HUES48 (cell line): ENCODE measurements around the gene NBPF3.
"Not testable (repeated sequence)": the region's sequence is repeated elsewhere in the genome, so short reads cannot be mapped to it uniquely, and the experiment has no call there.

Experiments used
- H3K27ac ChIP-seq: one replicate; pipeline ENCODE4 v1.7.0; 2013; ENCODE audit warnings: low read depth, low read length, inconsistent platforms
- H3K27me3 ChIP-seq: 2 replicates; pipeline ENCODE4 v1.6.1; 2013; ENCODE audit warnings: mild to moderate bottlenecking, low read length; ENCODE audit not compliant: control insufficient read depth, insufficient read depth
- H3K36me3 ChIP-seq: 2 replicates; pipeline ENCODE4 v1.6.1; 2013; ENCODE audit warnings: low read length; ENCODE audit not compliant: control insufficient read depth, insufficient read depth
- H3K4me1 ChIP-seq: 2 replicates; pipeline ENCODE4 v1.6.1; 2013; ENCODE audit warnings: mild to moderate bottlenecking, low read length; ENCODE audit not compliant: control insufficient read depth, insufficient read depth
- H3K4me3 ChIP-seq: 2 replicates; pipeline ENCODE4 v1.5.1; 2013; ENCODE audit warnings: mild to moderate bottlenecking, low read depth, low read length
- H3K9ac ChIP-seq: 2 replicates; pipeline ENCODE4 v1.6.1; 2013; ENCODE audit warnings: mild to moderate bottlenecking, low read depth, low read length, moderate library complexity
- H3K9me3 ChIP-seq: 2 replicates; pipeline ENCODE4 v1.6.1; 2013; ENCODE audit warnings: low read length; ENCODE audit not compliant: control insufficient read depth, insufficient read depth

Gene NBPF3

GRCh38 chr1:21467946-21468345 lies 28.0 kb downstream of the NBPF3 start:
- not testable (repeated sequence) for H3K27me3 ChIP-seq, H3K9me3 ChIP-seq, H3K9ac ChIP-seq, H3K4me1 ChIP-seq, H3K36me3 ChIP-seq
- H3K4me3 ChIP-seq: peak overlapping the region; percentile 36; the same call in 1 of the 2 replicates
- peak overlapping the region; percentile 26 for H3K27ac ChIP-seq

DNA sequence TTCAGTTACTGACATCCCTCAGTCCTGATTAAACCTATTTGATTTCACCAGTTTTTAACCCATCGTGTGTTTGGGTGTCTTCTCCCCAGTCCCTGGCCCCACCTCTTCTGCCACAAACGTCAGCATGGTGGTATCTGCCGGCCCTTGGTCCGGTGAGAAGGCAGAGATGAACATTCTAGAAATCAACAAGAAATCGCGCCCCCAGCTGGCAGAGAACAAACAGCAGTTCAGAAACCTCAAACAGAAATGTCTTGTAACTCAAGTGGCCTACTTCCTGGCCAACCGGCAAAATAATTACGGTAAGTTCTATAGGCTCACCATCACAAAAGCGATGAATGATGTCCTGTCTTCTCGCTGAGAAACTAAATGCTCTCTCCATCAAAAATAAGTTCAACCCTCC lies 28.7 kb downstream of the NBPF3 start:
- no peak overlapping the region for H3K4me3 ChIP-seq
- H3K9ac ChIP-seq: no peak overlapping the region
- no peaks in the 10 kb centered on the region for H3K36me3 ChIP-seq
- peak overlapping the region; percentile 26 for H3K27ac ChIP-seq
- H3K9me3 ChIP-seq: no peaks in the 10 kb centered on the region
- peaks cover 9% of the 10 kb centered on the region for H3K4me1 ChIP-seq
- H3K27me3 ChIP-seq: no peaks in the 10 kb centered on the region

GRCh38 chr1:21469581-21469980 lies 29.6 kb downstream of the NBPF3 start:
- Histone ChIP-seq H3K36me3 (no peaks in the 10 kb centered on the region), H3K9me3 (no peaks in the 10 kb centered on the region), H3K9ac (no peak overlapping the region), H3K27ac (no peak overlapping the region), H3K4me3 (no peak overlapping the region), H3K27me3 (no peaks in the 10 kb centered on the region), H3K4me1 (peaks cover 9% of the 10 kb centered on the region)

- Histone ChIP-seq H3K4me1 (peaks cover 9% of the 10 kb centered on the region), H3K9me3 (no peaks in the 10 kb centered on the region), H3K9ac (no peak overlapping the region), H3K27me3 (no peaks in the 10 kb centered on the region), H3K27ac (no peak overlapping the region), H3K36me3 (no peaks in the 10 kb centered on the region), H3K4me3 (no peak overlapping the region)
Observed at GRCh38 chr1:21472861-21473260, 32.9 kb downstream of the NBPF3 start.

GRCh38 chr1:21478356-21478755 lies 38.4 kb downstream of the NBPF3 start:
- Histone ChIP-seq H3K9ac (no peak overlapping the region), H3K4me3 (no peak overlapping the region), H3K36me3 (peaks cover 2% of the 10 kb centered on the region; the same call in 1 of the 2 replicates), H3K27me3 (no peaks in the 10 kb centered on the region), H3K27ac (no peak overlapping the region), H3K9me3 (no peaks in the 10 kb centered on the region), H3K4me1 (no peaks in the 10 kb centered on the region)

DNA sequence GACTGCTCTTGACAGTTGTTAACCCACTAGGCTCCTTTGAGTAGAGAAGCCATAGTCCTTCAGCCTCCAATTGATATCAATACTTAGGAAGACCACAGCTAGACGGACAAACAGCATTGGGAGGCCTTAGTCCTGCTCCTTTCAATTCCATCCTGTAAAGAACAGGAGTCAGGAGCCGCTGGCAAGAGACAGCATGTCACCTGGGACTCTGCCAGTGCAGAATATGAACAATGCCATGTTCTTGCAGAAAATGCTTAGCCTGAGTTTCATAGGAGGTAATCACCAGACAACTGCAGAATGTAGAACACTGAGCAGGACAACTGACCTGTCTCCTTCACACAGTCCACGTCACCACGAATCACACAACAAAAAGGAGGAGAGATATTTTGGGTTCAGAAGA lies 43.9 kb downstream of the NBPF3 start:
- H3K4me1 ChIP-seq, H3K9ac ChIP-seq, H3K27me3 ChIP-seq, H3K4me3 ChIP-seq, H3K36me3 ChIP-seq, H3K27ac ChIP-seq, H3K9me3 ChIP-seq: not testable (repeated sequence)

DNA sequence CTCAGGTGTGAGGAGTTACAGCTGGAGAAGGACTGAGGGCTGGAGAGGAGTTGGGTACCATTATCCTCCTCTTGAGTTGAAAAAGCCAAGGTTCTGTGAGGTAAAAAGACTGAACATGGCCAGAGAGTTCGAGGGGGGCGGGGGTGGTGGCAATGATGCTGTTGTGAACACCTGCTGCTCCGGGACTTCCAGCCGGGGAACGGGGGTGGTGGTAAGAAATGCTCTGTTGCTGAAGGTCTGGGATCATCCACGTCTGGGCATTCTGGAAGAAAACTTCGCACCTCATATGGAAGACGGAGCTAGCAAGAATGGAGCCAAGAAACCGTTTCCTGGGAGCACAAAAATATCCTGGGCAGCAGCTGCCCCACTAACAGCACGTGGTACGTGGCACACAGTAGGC lies 49.2 kb downstream of the NBPF3 start:
- Histone ChIP-seq H3K4me3 (no peak overlapping the region), H3K36me3 (no peaks in the 10 kb centered on the region), H3K27ac (no peak overlapping the region), H3K27me3 (no peaks in the 10 kb centered on the region), H3K9me3 (peaks cover 12% of the 10 kb centered on the region), H3K4me1 (peaks cover 6% of the 10 kb centered on the region; the same call in 1 of the 2 replicates), H3K9ac (no peak overlapping the region)

GRCh38 chr1:21490774-21491487 lies 51.0 kb downstream of the NBPF3 start:
- Histone ChIP-seq H3K4me1 (peaks cover 6% of the 10 kb centered on the region; the same call in 1 of the 2 replicates), H3K9me3 (peaks cover 12% of the 10 kb centered on the region), H3K9ac (no peak overlapping the region), H3K27me3 (no peaks in the 10 kb centered on the region), H3K27ac (no peak overlapping the region), H3K36me3 (no peaks in the 10 kb centered on the region), H3K4me3 (no peak overlapping the region)

- H3K4me1 ChIP-seq: peaks cover 6% of the 10 kb centered on the region; the same call in 1 of the 2 replicates
- H3K27me3 ChIP-seq: no peaks in the 10 kb centered on the region
- no peak overlapping the region for H3K9ac ChIP-seq
- no peaks in the 10 kb centered on the region for H3K36me3 ChIP-seq
- H3K27ac ChIP-seq: peak overlapping the region; percentile 52
- no peak overlapping the region for H3K4me3 ChIP-seq
- H3K9me3 ChIP-seq: peaks cover 12% of the 10 kb centered on the region
Observed at GRCh38 chr1:21491488-21492355, 51.8 kb downstream of the NBPF3 start.

DNA sequence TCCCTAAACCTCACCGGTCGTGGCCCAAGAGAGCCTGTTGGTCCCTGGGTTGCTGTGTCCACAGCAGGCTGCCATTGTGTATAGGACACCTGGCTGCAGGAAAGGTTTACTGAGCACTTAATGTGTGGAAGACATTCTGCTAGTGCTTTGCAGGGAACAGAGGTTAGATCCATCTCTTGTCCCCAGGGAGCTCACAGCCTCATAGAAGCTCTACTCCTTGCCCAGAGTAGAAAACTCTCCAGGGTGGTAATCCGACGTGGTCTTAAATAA lies 52.4 kb downstream of the NBPF3 start:
- no peaks in the 10 kb centered on the region for H3K27me3 ChIP-seq
- peak overlapping the region; percentile 52 for H3K27ac ChIP-seq
- H3K36me3 ChIP-seq: no peaks in the 10 kb centered on the region
- H3K4me1 ChIP-seq: peaks cover 6% of the 10 kb centered on the region; the same call in 1 of the 2 replicates
- H3K9me3 ChIP-seq: peaks cover 12% of the 10 kb centered on the region
- H3K9ac ChIP-seq: no peak overlapping the region
- no peak overlapping the region for H3K4me3 ChIP-seq

DNA sequence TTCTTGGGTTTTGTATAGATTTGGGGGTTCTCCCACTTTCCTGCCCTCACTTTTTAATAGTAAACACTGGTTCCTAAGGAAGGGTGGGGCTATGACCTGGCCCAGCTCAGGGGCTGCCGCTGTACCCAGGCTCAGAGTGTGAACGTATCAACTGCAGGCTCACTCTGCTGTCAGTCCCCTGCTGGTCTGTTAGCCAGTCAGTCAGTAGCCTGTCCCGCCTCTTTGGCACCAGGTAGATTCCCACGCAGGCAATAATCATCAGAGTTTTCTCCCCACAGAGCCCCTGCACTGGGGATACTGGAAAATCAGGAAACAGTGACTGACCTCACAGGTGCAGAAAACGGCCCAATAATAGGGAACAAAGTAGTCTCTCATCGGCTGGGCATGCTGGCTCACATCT lies 54.3 kb downstream of the NBPF3 start:
- H3K9ac ChIP-seq: no peak overlapping the region
- H3K27ac ChIP-seq: no peak overlapping the region
- no peak overlapping the region for H3K4me3 ChIP-seq
- H3K27me3 ChIP-seq: no peaks in the 10 kb centered on the region
- peaks cover 6% of the 10 kb centered on the region; the same call in 1 of the 2 replicates for H3K4me1 ChIP-seq
- H3K9me3 ChIP-seq: peaks cover 9% of the 10 kb centered on the region
- no peaks in the 10 kb centered on the region for H3K36me3 ChIP-seq
